Endometrial microvascular endothelial cells (primary cell): Measurements from ENCODE around the gene GALNT10. TPM values are rescaled to one million over a fixed set of nuclear protein-coding genes. Genes with fewer than 3 reads are reported as not detected.
"Not testable (repeated sequence)": the region's sequence is repeated elsewhere in the genome, so short reads cannot be mapped to it uniquely, and the experiment has no call there.

ENCODE experiments used
- in situ Hi-C: cut with HindIII; loops from 2 replicates; pipeline ENCODE4 v1.10.0; 2017; ENCODE audit warnings: low sequenced_read_pairs, low pct_unique_long_range_greater_than_20kb; ENCODE audit errors: inconsistent ontology term
- total RNA-seq: library from RNA; depleted of rRNA; stranded (reverse); fragments of >200 nt; gene quantifications from one replicate; pipeline ENCODE4 v1.2.3, GENCODE V29; 2015; ENCODE audit errors: inconsistent ontology term

The GALNT10 gene, protein sequence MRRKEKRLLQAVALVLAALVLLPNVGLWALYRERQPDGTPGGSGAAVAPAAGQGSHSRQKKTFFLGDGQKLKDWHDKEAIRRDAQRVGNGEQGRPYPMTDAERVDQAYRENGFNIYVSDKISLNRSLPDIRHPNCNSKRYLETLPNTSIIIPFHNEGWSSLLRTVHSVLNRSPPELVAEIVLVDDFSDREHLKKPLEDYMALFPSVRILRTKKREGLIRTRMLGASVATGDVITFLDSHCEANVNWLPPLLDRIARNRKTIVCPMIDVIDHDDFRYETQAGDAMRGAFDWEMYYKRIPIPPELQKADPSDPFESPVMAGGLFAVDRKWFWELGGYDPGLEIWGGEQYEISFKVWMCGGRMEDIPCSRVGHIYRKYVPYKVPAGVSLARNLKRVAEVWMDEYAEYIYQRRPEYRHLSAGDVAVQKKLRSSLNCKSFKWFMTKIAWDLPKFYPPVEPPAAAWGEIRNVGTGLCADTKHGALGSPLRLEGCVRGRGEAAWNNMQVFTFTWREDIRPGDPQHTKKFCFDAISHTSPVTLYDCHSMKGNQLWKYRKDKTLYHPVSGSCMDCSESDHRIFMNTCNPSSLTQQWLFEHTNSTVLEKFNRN
- 55.1 TPM for total RNA-seq

DNA sequence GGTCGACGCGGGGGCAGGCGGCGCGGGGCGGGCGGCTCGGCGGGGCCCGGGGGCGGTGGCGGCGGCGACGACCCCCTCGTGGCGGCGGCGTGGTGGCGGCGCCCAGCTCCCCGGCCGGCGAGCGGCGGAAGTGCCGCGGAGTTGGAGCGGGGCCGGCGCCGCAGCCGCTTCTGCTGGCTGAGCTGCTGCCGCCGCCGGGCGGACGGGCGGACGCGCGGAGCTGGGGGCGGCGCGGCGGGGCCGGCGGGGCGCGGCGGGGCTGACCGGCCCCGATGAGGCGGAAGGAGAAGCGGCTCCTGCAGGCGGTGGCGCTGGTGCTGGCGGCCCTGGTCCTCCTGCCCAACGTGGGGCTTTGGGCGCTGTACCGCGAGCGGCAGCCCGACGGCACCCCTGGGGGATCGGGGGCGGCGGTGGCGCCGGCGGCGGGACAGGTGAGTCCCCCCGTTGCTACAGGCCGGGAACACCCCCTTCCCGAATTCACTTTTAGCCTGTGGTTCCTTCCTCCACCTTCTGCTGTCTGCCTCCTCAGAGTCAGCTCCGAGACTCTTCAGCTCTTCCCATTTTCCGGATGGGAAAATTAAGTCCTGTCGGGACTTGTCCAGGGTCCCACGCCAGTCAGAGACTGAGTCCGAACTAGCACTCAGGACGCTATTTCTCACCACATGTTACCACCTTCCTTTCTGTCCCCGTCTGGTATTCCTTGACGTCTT is at the start of gene GALNT10:
Gene GALNT10, plus strand, starts transcription at position 139 of the 710 bp plus-strand sequence. Its CDS starts 134 bp downstream, at position 273.
- in situ Hi-C loops, result loop anchor here (25.0 kb wide), 1 partner anchor 197 kb away; no protein-coding TSS in a partner anchor

DNA sequence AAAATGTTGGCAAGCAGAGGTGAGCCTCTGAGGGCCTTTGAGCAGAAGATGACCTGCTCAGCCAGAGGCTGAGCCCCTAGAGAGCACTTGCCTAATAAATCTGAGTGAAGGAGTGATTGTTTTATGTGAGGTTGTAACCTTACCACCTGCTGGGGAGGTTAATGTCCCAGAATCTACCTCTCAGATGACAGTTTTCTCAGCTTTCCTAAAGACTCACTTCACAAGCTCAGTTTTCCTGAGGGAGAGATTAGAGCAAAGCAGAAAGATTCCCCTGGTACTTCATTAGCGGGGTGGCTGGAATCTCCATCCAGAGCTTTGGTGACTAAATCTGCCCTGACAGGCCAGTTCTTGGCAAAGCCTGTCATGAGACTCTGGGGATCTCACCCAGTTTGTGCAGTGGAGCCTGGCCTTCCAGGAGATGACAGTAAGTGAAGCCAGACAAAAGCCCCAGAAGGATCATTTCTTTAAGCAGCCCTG is 48.8 kb upstream of the GALNT10 start:
- in situ Hi-C loops, result no loop called here

DNA sequence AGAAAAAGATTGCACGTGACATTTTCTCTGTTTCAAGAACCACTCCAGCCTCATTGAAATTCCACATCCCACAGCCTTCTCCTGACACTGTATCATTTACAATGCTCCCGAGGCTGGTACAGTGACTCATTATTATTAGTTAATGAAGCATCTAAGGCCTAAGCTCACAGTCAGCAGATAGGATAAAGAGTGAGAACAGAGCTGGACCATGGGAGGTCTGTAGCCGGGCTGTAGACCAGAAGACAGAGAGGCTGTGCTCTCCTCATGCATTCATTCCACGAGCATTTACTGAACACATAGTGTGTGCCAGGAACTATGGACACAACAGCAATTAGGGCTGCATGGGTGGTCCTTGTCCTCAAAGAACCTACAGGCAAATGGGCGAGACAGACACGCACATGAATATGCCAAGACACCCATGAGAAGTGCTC is 47.3 kb upstream of the GALNT10 start:
- in situ Hi-C loops, result no loop called here

DNA sequence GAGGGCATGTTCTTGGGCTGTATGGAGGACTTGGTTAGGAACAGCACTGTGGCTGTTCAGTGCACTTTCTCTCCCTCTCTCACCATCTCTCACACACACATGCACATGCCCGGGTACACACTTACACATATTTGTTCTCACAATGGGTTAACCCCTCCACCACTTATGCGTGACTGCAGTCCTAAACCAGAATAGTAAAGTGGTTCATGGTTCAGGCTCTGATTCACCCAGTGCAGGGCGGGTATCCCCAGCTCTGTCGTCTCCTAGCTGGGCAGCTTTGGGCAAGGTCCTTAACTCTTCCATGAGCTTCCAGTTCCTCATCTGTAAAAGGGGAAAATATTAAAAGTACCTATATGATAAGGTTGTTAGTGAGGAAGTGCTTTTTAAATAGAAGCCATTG is 45.3 kb upstream of the GALNT10 start:
- in situ Hi-C loops, result no loop called here

DNA sequence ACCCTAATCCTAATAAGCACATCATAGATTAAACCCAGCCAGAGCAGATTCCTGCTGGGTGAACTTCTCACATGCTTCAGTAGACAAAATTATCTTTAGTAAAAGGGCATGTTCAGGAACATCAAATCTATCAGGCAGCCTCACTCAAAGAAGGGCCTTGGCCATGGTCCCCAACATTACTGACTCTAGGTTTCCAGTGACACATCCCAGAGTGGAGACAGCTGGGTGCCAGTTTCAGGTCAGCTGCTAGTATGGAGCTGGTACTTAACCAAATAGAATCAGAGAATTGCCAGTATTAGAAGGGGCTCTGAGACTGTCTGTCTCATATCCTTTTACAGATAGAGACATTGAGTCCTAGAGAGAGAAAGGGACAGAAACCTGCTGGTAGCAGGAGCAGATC is 44.1 kb upstream of the GALNT10 start:
- in situ Hi-C loops, result no loop called here

DNA sequence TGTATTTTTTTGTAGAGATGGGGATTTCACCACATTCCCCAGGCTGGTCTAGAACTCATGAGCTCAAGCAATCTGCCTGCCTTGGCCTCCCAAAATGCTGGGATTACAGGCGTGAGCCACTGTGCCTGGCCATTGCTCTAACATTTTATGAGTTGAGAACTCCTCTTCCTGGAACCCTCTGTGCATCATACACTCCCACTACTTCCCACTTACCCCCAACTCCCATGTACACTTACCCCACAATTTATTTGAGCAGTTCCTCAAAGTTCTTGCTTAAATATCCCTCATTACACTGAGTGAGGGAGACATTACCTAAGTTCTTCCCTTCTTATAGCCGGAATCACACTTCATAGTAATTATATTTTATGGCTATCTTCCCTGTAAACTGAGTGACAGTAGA is 42.9 kb upstream of the GALNT10 start:
- in situ Hi-C loops, result no loop called here

DNA sequence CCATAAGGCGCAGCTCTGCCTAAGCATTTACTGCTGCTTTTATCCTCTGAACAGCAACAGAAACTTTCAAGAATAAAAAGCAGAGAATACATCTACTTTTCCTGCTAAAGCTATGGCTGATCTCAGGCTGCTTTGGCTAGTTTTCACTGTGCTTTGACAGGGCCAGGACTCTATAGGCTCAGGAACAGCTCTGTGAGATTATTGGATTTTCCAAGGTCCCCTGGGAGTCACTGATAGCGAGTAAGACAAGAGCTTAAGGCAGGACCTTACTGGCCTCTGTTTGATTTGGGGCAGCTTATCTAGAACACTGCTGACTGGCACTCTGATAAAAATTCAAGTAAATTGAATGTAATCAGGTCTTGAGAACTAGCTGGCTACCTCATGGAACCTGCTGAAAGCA is 40.1 kb upstream of the GALNT10 start:
- in situ Hi-C loops, result not testable (repeated sequence)

DNA sequence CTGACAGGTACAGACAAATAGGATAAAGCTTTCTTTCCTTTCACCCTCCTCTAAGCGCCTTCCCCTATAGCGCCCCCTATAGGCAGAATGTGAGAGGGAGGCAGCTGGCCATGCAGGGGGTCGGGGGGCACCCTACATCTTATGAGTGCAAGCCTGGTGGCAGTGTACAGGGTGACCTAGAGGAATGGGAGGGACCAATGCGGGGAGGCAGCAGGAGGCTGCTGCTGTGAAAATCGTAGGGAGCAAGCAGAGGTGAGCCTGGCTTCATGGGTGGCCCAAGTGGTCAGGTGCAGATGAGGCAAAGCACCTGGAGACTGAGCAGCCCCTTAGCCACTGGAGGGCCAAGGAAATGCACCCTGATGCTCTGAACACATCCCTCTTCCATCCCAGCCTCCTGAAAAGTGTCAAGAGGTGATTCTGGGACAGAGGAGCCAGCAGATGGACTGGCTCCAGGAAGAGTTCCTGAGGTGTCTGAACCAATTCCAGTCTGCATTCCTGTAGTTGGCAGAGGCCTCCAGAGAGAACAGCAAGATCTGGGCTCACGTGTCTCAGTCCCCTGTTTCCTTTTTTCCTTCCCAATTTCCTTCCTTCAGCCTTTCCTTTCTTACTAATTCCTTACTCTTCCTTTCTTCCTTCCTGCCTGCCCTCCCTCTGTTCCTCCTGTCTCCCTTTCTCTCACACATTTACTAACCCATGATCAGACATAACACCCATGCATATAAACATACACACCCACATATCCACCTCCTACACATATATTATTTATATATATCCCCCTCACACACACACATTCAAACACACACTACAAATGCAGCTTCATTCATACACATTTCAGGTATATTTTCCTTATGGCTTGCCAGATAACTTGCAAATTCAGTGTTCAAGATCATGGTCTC is 32.8 kb upstream of the GALNT10 start:
- in situ Hi-C loops, result no loop called here

DNA sequence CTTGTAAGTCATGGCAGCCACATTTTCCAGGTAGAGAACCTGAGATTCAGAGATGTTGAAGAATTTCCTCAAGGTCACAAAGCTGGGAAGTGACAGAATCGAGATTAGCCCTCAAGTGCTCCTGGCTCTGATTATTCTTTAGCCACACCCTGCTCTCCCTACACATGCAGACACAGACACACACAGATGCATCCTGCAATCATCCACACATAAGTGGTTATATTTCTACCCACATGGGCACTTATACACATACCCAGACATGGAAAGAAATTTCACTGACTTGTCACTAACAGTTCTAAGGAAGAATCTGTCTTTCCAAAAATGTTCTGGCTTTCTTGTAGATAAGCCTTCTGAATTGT is 32.2 kb upstream of the GALNT10 start:
- in situ Hi-C loops, result no loop called here

DNA sequence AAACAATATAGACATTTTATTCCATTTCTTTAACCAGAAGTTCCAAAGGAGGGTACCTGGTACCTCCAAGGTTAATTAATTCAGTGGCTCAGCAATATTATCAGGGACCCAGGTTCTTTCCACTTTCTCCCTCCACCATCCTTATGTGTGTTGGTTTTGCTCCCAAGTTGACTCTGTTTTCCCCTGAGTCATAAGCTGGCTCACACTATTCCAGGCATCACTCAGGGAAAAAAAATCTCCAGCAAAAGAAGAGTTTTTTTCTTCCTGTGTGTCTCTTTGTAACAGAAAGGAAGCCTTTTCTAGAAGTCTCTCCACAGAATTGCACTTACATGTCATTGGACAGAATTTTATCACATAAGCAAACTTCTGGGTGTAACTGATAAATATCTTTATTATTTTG is 31.2 kb upstream of the GALNT10 start:
- in situ Hi-C loops, result no loop called here

DNA sequence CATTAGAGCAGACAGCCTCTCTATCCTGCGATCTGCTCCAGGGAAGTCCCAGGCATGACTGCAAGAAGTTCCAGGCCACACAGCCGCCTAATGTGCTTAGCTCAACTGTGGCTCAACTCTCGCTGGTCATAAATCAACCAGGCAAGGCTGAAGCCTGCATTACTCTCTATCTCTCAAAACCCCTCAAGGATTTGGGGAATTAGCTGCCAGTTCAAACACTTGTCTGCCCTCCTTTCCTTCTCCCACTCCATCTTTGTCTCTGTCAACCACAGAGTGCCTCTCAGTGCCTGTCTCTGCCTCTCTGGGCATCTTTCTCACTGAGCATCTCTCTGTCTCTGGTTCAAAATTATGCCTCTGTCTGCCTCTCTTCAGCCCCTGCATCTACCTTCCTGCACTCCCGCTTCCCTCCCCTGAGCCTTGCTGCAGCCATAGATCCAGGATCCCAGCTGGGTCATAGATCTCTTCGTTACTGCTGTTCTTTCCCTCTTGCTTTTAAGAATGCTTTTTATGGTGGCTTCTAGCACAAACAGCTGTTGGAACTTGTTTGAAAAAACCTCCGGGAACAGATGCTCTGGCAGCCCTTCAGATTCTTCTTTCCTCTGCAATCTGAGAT is 27.9 kb upstream of the GALNT10 start:
- in situ Hi-C loops, result no loop called here

DNA sequence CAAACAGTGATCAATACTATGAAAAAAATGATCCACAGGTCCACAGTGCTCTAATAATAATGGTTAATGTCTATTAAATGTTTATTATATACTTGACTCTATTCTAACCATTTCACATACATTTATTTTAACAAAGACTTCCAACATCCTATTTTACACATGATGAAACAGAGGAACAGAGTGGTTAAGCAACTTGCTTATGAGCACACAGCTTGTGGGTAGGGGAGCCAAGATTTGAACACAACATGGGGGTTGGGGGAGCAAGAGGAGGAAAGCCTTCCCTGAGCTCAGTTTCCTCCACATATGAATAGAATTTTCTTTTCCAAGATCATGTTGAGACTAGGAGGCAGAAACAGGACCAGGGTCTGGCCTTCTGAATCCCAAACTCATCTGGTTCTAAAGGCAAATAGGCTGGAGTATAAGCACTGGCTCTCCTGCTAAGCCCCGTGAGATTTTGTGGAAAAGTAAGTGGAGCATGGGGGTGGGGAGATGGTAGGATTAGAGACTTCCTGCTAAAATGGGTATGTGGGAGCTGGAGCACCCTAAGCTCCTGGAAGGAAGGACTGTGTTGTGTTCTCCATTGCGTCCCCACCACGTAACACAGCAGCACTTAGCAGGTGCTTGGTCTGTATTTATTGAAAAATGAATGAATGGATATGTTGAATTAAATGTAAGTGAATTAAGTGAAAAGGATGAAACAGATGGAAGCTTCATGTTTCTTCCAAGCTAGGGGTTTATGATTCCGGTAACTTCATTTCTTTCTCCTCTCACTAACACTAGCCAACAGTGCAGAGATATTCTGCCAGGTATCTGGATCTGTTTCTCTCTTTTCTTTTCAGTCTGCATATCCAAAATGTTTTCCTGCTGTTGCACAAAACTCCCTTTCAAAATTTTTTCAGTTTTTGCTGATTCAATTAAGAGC is 26.9 kb upstream of the GALNT10 start:
- in situ Hi-C loops, result no loop called here

DNA sequence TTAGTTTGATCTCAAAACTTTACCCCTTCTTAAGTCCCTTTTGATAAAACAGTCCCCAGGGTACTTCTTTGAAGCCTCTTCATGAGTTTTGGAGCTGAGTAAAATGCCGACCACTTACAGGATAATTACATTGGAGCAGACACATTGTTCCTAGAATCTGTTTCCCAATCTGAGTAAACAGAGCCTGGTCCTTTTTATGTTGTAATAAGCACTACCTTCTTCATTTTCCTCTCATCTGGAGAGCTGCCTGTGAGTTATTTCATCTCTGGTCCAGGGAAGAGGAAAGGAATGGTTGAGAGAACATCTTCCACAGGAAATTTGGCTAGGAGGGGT is 26.3 kb upstream of the GALNT10 start:
- in situ Hi-C loops, result no loop called here

DNA sequence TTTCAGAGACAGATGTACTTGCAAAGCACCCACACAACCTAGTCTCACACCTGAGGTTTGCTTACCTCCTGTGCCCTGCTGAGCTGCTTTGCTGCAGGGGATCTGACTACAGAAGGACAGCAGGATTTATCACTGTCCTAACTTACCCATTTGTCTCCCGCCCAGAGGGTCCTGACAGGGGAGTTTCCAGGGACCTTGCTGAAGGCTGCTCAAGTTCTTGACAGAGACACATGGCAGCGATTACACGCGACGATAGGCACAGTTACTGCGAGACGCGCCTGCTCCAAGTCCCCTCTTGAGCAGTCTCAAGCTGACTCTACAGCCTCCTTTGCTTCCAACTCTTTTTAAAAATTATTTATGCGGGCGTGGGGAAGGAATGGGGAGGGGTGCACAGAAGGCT is 24.6 kb upstream of the GALNT10 start:
- in situ Hi-C loops, result no loop called here

DNA sequence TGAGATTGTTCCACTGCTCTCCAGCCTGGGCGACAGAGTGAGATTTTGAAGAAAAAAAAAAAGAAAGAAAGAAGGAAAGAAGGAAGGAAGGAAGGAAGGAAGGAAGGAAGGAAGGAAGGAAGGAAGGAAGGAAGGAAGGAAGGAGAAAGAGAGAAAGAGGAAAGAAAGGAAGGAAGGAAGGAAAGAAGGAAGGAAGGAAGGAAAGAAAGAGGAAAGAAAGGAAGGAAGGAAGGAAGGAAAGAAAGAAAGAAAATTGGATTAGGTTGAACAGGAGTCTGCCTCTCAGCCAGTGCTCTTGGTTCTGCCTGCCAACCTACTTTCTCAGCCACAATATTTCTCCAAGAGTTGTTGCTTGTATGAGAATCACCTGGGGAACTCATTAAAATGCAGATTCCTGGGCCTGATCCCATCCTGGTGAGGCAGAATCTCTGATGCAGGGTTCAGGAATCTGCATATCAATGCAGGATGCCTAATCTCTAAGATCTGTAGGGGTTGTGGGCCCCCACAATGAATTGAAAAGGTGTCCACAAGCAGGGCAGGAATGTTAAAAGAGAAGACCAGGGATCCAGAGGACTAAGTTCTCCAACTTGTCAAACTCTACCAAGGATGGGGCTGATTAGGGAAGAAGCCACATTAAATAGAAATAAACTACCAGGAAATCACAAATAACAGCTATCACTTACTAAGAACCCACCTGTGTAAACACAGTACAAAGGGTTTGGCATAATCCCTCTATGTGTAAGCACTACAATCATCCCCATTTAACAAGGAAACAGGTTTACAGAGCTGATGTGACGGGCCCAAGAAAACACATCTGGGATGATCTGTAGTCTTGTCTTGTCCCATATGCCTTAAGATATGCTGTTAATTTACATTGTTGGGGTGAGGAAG is 23.4 kb upstream of the GALNT10 start:
- in situ Hi-C loops, result no loop called here

DNA sequence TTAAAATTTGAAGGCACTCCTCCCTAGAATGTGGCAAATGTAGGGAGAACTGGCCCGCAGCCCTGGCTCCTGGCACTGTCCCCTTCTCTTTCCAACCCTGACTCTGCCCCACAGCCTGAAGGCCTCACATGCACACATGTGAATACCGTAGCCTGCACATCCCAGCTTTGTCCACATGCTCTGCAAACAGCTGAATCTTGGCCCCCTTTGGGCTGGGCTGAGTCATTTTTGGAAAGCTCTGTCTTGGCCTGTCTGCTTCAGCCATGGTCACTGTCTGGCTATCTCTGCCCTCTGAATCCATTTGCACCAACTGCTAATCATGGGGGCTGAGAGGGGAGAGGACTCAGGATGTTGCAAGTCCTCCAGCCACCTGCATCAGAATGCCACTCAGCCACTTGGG is 22.1 kb upstream of the GALNT10 start:
- in situ Hi-C loops, result no loop called here

DNA sequence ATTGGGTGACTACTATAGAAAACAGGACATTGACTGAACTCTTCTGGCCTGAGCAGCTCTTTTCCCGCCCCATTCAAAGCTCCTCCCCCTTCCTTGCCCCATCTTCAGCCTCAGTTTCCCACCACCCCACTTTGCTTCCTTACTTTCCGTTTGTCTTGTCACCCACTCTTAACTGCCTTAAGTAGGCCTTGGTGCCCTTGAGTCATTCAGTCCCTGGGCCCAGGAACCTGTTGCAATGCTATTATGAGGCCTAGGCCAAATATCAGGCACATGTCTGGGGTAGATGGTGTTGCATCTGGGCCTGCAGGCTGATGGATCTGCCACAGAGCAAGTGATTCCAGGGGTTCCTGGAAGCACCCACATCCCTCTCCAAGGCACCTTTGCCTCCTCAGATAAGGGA is 17.7 kb upstream of the GALNT10 start:
- in situ Hi-C loops, result no loop called here
